Activated CD4-positive, CD25-positive, alpha-beta regulatory T cell treated with anti-CD3 and anti-CD28 coated beads, Interleukin-2, amount 50 U/mL, for 16 hours (primary cell): ENCODE data around the gene GAS7.
"Not testable (repeated sequence)": the region's sequence is repeated elsewhere in the genome, so short reads cannot be mapped to it uniquely, and the experiment has no call there.

ENCODE experiments used
- DNase-seq: peaks from one replicate; pipeline ENCODE4 v3.0.0-alpha.2; 2020; ENCODE audit warnings: low read depth, low spot score

GAS7 gene

GRCh38 chr17:10072556-10073425 lies 125.6 kb downstream of the GAS7 start:
- DNase-seq, result no peak

- DNase-seq, result no peak
These were observed 126.3 kb downstream of the GAS7 start for GRCh38 chr17:10072086-10072485.

GRCh38 chr17:10071141-10071540 lies 127.3 kb downstream of the GAS7 start:
- no peak for DNase-seq

DNA sequence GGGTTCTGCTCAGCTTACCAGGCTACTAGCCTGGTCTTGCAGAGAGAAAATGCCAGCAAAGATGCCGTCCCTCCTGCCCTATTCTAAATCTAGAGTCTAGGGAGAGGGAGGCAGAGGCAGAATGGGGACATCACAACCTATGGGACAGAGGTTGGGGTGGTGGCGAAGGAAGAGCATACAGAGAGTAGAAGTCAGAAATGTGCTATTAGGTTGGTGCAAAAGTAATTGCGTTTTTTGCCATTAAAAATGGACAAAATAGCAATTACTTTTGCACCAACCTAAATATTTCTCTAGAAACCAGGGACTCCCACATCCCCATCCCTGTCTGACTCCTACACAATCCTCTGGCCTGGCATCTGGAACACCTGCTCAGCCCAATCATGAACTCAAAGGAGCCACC lies 127.7 kb downstream of the GAS7 start:
- DNase-seq, result no peak

DNA sequence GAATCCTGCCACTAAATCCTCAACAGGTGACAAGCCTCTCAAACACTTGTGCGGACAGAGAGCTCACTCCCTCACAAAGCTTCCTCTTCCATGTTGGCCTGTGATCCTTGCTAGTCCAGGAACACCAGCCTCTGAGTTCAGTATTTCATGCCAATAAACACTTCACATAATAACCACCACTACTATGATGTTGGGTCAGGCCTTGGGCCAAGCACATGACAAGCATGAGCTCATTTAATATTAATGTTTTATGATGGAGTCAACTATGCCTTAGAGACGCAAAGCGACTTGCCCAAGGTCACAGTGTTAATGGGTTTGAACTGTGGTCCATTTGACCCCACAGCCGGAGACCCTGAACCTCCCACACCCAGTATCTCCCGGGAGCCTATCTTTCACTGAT lies 129.1 kb downstream of the GAS7 start:
- no peak for DNase-seq

GRCh38 chr17:10067446-10068143 lies 130.8 kb downstream of the GAS7 start:
- no peak for DNase-seq

DNA sequence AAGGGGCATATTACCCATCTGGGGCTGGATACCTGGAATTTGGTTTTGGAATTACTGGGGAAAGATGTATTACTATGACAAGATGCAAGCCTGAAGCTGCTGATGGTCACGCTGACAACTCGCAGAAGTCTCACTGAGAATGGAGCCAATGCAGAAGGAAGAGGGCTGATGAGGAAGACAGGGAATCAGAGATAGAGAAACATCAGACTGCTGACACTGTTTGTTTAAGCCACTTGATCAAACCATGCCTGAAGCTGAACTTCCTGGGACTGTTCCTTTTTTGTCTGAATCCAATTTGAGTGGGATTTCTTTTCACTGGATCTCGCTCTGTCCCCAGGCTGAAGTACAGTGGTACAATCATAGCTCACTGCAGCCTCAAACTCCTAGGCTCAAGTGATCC lies 133.9 kb downstream of the GAS7 start:
- DNase-seq, result no peak

- DNase-seq, result no peak
These were observed 134.6 kb downstream of the GAS7 start for GRCh38 chr17:10063730-10064241.

GRCh38 chr17:10062691-10063385 lies 135.6 kb downstream of the GAS7 start:
- DNase-seq, result no peak

DNA sequence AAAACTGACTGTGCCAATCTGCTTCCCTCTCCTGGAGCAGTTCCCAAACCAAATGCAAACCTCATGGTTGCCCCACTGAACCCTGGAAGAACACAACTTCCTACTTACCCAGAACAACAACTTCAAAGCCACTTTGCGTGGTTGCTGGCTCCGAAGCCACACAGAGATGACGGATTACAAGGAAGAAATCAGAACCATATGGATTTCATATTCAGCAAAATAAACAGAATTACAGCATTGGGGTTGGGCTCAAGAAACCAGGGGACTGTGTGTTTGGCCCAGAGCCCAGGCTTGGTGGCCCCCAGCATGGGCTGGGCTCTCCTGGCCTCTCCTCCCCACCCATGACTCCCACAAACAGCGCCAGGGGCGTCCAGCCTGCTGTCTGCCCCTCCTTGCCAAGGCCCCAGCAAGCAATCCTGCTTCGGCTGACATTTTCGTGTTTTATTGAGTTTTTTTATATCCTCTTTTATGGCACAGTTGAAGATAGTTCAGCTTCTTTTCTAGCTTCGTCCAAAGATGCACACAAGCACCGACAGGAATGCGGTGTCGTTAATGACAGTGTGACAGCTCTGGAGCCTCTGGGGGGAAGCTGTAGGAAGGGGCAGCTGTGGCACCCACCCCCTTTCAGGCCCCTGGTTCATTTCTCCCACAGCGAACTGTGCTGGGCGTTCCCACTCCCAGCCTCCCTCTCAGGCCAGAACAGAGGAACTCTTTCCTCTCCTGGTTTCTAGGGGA lies 137.1 kb downstream of the GAS7 start:
- no peak for DNase-seq

- no peak for DNase-seq
These were observed 137.9 kb downstream of the GAS7 start for GRCh38 chr17:10060526-10060925.

DNA sequence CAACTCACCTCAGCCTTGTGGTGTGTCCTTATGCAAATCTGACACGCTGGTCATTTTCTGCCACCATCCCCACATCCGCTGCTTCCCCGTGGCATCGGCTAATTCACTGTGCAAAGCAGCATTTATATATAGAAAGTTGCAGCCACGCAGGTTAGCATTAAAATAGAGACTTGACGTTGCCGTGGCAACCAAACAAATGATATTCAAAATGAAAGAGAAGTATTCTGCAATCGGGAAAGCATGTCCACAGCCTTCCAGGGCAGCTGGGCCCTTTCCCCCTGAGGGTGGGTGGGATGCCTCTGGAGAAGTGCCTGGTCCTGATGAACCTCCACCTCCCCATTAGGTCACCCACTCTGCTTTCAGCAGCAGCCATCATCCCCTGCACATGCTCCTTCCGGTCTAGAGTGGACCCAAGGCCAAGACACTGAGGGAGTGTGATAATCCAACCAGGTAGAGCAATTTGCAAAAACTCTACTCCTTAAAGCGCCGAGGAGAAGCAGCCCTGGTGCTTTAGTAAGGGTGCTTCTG lies 138.7 kb downstream of the GAS7 start:
- DNase-seq, result no peak

DNA sequence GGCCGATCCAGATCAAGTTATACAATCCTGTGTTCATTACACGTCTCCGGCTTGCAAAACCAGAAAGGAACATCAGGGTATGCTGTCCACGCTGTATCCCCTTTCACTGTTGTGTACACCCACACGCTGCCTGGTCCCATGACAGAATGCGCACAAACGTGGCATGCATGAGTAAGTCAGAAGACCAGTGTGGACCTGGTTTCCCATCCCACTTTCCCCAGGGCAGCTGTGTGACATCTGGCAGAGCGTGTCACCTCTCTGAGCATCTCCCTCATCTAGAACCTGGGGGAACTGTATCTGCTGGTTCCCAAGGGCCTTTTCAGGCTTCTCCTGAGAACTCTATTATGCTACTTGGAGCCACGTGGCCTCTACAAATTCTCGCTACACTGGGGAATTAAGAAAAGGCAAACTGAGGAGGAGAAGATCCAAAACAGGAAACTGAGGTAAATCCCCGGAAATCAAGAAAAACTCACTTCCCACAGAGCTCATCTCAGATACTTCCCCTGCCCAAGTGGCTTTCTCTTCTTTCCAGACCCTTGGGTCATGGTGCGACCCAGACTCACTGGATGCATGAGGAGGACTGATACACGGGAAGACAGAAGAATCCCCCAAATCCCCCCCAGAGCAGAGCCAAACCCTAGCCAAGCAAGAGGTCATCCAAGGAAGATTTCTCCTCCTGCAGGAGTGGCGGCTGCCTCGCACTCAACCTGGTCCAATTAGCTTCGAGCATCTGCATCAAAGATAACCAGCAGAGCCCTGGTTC lies 139.3 kb downstream of the GAS7 start:
- no peak for DNase-seq

- DNase-seq, result not testable (repeated sequence)
These were observed 140.9 kb downstream of the GAS7 start for GRCh38 chr17:10057466-10057865.

DNA sequence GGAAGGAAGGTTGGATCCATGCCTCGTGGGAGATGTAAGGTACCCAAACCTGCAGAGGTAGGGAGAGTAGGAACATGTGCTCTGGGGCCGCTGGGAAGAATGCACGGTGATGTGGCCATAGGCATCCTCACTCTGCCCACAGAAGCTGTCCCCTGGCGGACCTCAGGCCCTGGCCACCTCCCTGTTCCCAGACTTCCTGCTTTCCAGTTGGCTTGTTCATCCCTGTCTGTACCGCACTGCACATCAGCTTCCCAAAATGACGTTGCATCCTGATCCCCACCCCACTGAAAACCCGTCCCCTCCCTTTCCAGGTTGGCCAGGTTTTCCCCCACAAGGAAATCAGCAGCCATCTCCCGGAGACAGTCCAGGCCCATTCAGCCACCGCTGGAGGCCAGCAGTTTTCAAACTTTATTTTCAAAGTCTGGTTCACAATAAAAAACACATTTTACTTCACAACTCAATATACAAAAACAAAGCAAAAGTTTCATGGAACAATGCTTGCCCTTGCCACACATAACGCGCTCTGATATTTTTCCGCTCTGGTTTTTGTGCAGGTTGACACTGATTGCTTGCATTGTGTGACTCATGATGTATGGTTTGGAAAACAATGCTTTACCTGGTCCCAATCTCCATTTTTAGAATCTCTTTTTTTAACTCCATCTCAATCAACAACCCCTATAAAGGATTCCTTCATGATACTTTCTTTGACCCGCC lies 143.0 kb downstream of the GAS7 start:
- no peak for DNase-seq

DNA sequence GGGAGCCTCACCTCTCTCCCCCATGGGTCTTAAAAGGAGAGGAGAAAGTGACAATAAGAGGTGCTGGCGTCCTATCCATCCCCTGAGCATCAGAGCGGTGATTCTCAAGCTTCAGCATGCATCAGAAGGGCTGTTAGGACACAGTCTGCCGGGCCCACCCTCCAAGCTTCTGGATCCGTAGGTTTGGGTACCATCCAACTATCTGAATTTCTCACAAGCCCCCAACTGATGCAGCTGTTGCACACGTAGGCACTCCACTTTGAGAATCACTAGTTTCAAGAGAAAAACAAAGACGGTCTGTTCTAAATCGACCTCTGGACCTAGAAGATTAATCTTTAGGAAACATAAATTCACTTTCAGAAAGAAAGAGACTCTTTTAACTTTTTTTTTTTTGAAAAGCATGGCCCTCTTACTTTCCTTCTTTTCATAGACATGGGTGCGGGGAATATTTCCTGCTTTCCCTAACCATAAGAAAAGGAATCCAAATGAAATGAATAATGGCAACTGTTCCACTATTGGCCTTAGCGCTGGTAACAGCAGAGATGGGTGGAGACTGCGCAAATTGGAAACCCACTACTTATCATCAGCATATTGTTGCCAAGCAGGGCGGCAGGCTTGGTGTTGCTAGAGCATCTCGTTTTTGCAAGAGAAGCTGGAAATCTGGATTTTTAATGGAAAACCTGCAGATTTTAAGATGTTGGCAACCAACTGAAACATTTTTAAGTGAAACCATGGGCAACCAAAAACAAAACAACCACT lies 144.4 kb downstream of the GAS7 start:
- DNase-seq, result no peak

DNA sequence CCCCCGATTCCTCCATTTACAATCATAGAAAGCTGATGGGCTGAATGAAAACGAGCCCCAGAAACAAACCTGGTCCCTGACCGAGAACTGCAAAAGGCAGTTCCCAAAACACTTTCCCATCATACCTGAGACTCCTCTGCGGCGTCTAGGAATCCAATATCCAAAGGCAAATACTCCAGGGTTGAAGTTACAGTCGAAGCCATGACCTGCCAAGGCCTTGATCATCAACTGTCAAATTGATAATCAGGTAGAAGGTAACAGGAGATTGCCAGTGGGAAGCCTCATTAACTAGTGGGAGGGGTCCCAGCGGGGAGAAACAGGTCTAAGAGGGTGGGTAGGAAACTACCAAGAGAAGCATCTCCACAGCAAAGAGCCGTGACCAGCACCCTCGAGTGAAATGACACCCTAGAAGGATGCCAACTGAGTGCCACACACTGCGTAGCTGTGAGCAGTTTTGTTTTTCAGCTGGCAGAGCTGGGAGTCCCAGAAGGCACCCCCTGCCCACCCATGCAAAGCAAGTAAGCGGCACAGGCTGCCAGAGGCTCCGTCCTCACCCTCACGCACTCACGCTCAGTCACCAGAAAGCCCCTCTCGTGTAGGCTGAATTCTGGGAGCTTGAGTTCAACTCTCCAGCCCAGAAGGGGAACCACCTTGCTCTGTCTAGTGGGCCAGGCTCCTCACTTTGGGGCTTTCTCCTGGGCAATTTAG lies 146.1 kb downstream of the GAS7 start:
- no peak for DNase-seq

GRCh38 chr17:10051112-10051511 lies 147.3 kb downstream of the GAS7 start:
- DNase-seq, result no peak
